Measurements from ENCODE around the gene PSRC1. TPM values are rescaled to one million over a fixed set of nuclear protein-coding genes. Genes with fewer than 3 reads are reported as not detected.
"Not testable (repeated sequence)": the region's sequence is repeated elsewhere in the genome, so short reads cannot be mapped to it uniquely, and the experiment has no call there.

PSRC1 gene
- total RNA-seq, 4 donors from 2014 or later = 1.7 to 8.7 (median 2.1) TPM

- no peak for DNase-seq (ENCODE audit: low spot score)
- no peak for TF ChIP-seq CTCF (IDR thresholded peaks at IDR 0.05)
- ATAC-seq (ENCODE audit: low FRiP score) = no peak
Measured at GRCh38 chr1:109295712-109296415, 12.9 kb upstream of the PSRC1 start.

- no peak for TF ChIP-seq CTCF (IDR thresholded peaks at IDR 0.05)
- no peak for ATAC-seq (ENCODE audit: low FRiP score)
- DNase-seq (ENCODE audit: low spot score) = no peak
Measured at GRCh38 chr1:109294481-109294880, 11.5 kb upstream of the PSRC1 start.

- no peak for TF ChIP-seq CTCF (IDR thresholded peaks at IDR 0.05)
- DNase-seq (ENCODE audit: low spot score) = no peak
- no peak for ATAC-seq (ENCODE audit: low FRiP score)
Measured at GRCh38 chr1:109293026-109293425, 10.1 kb upstream of the PSRC1 start.

- DNase-seq (ENCODE audit: low spot score) = no peak
- no peak for TF ChIP-seq CTCF (IDR thresholded peaks at IDR 0.05)
- no peak for ATAC-seq (ENCODE audit: low FRiP score)
Measured at GRCh38 chr1:109292364-109292763, 9.4 kb upstream of the PSRC1 start.

GRCh38 chr1:109290998-109291397 is 8.1 kb upstream of the PSRC1 start:
- DNase-seq (ENCODE audit: low spot score) (no peak), ATAC-seq (ENCODE audit: low FRiP score) (no peak)
- no peak for TF ChIP-seq CTCF (IDR thresholded peaks at IDR 0.05)

- DNase-seq (ENCODE audit: low spot score) (no peak), ATAC-seq (ENCODE audit: low FRiP score) (no peak)
- TF ChIP-seq CTCF (IDR thresholded peaks at IDR 0.05) = no peak
Measured at GRCh38 chr1:109290137-109290536, 7.2 kb upstream of the PSRC1 start.

GRCh38 chr1:109286762-109287161 is 3.8 kb upstream of the PSRC1 start:
- DNase-seq (ENCODE audit: low spot score); ATAC-seq (ENCODE audit: low FRiP score): not testable (repeated sequence)
